Body of pancreas (tissue), 4 donors: ENCODE data around the gene LRCH1. TPM values are rescaled to one million over a fixed set of nuclear protein-coding genes. Genes with fewer than 3 reads are reported as not detected.

Source experiments
- ATAC-seq: fragments of 150-250 bp; one replicate; pipeline ENCODE4 v1.9.1; 2016
- DNase-seq, 4 donors: peaks; one replicate each; pipeline ENCODE4 v3.0.0-alpha.2; 2019
- H3K27ac ChIP-seq, 4 donors: fragments of 200-600 bp; sonication (generic); 1 replicate in 3 of 4; 2 replicates in 1 of 4; pipeline versions ENCODE4 v1.5.1 to v1.6.1; 2016 to 2019; ENCODE audit warnings: mild to moderate bottlenecking in 1 of 4, mixed read lengths in 1 of 4, moderate library complexity in 1 of 4
- H3K27me3 ChIP-seq, 2 donors: fragments of 200-600 bp; sonication (generic); one replicate each; pipeline ENCODE4 v1.6.0; 2016; ENCODE audit warnings: mild to moderate bottlenecking in 1 of 2
- H3K36me3 ChIP-seq, 2 donors: fragments of 200-600 bp; sonication (generic); replicated peaks in 1 of 2; 2 replicates each; pipeline ENCODE4 v1.5.1; 2016; ENCODE audit warnings: low read depth in 2 of 2; ENCODE audit not compliant: insufficient read depth in 1 of 2
- H3K4me1 ChIP-seq: fragments of 200-600 bp; sonication (generic); one replicate; pipeline ENCODE4 v1.6.0; 2016
- H3K4me3 ChIP-seq, 2 donors: fragments of 200-600 bp; sonication (generic); 1 replicate in 1 of 2; 2 replicates in 1 of 2; pipeline ENCODE4 v1.5.1; 2016 to 2019
- H3K9me3 ChIP-seq, 3 donors: fragments of 200-600 bp; sonication (generic); 1 replicate in 2 of 3; 2 replicates in 1 of 3; pipeline ENCODE4 v1.5.1; 2016
- CTCF ChIP-seq, 7 experiments: fragments of 450-650 bp in 4 of 7; fragments of 200-600 bp in 3 of 7; sonication (generic) in 3 of 7; IDR thresholded peaks; one replicate each; pipeline ENCODE4 v1.5.1; 2016 to 2019; ENCODE audit warnings: antibody characterized with exemption in 7 of 7
- POLR2A ChIP-seq, 3 donors: fragments of 450-650 bp; IDR thresholded peaks; one replicate each; pipeline ENCODE4 v1.6.1; 2016; ENCODE audit warnings: antibody characterized with exemption in 3 of 3, mild to moderate bottlenecking in 2 of 3
- WGBS, 2 donors: methylation state at CpG; one replicate each; pipeline ENCODE4 v1.1.5; 2017; 5-methylcytosine and 5-hydroxymethylcytosine counted together
- intact Hi-C: fragments of 100-400 bp; cut with DNase I; formaldehyde crosslinking; loops from one replicate; pipeline ENCODE4 v1.15.1; 2023
- total RNA-seq, 2 donors: library from RNA; depleted of rRNA; stranded (reverse); fragments of >200 nt; gene quantifications; one replicate each; pipeline ENCODE4 v1.1.0, GENCODE V29; 2016

LRCH1 gene
- total RNA-seq, 2 donors from 2014 or later: 7.3 to 8.6 TPM

- Histone ChIP-seq H3K27me3 (no peaks in the 10 kb centered on the region), H3K4me1 (peaks cover 46% of the 10 kb centered on the region), H3K36me3 (no peaks in the 10 kb centered on the region), H3K27ac (no peak overlapping the region), H3K4me3 (no peak overlapping the region), H3K9me3 (no peaks in the 10 kb centered on the region)
- no peak for TF ChIP-seq POLR2A (IDR thresholded peaks at IDR 0.05)
- TF ChIP-seq CTCF (IDR thresholded peaks at IDR 0.05): no peak
- ATAC-seq: no peak
- DNase-seq: no peak
- 99% methylated on average over 5 of the region's 5 CpGs for WGBS, 2 donors
- intact Hi-C loops: no loop called here
Measured at GRCh38 chr13:46617885-46618284, 64.9 kb downstream of the LRCH1 start.

GRCh38 chr13:46618694-46619254 lies 65.8 kb downstream of the LRCH1 start:
- Histone ChIP-seq H3K4me3 (no peak overlapping the region), H3K4me1 (peaks cover 51% of the 10 kb centered on the region), H3K27ac (no peak overlapping the region), H3K9me3 (no peaks in the 10 kb centered on the region), H3K27me3 (no peaks in the 10 kb centered on the region), H3K36me3 (no peaks in the 10 kb centered on the region)
- WGBS, 2 donors: 91 to 97% methylated on average over 3 of the region's 3 CpGs
- DNase-seq (no peak), ATAC-seq (no peak)
- intact Hi-C loops: no loop called here
- TF ChIP-seq POLR2A (IDR thresholded peaks at IDR 0.05) (no peak), CTCF (IDR thresholded peaks at IDR 0.05) (no peak)

GRCh38 chr13:46620029-46620428 lies 67.1 kb downstream of the LRCH1 start:
- Histone ChIP-seq H3K9me3 (no peaks in the 10 kb centered on the region), H3K27me3 (no peaks in the 10 kb centered on the region), H3K36me3 (no peaks in the 10 kb centered on the region), H3K4me3 (no peak overlapping the region), H3K4me1 (peaks cover 51% of the 10 kb centered on the region), H3K27ac (no peak overlapping the region)
- 78 to 82% methylated on average over 5 of the region's 5 CpGs for WGBS, 2 donors
- no peak for ATAC-seq
- no peak for DNase-seq
- intact Hi-C loops: no loop called here
- TF ChIP-seq POLR2A (IDR thresholded peaks at IDR 0.05) (no peak), CTCF (IDR thresholded peaks at IDR 0.05) (no peak)

- DNase-seq: no peak
- Histone ChIP-seq H3K4me3 (no peak overlapping the region), H3K27me3 (no peaks in the 10 kb centered on the region), H3K27ac (peak overlapping the region in 1 of 4 donors; percentile 15), H3K36me3 (no peaks in the 10 kb centered on the region), H3K9me3 (no peaks in the 10 kb centered on the region), H3K4me1 (peaks cover 47% of the 10 kb centered on the region)
- no peak for TF ChIP-seq POLR2A (IDR thresholded peaks at IDR 0.05)
- no peak for TF ChIP-seq CTCF (IDR thresholded peaks at IDR 0.05)
- intact Hi-C loops: no loop called here
- 19 to 38% methylated on average over 2 of the region's 2 CpGs for WGBS, 2 donors
- no peak for ATAC-seq
Measured at GRCh38 chr13:46620471-46620870, 67.5 kb downstream of the LRCH1 start.

- H3K27me3 ChIP-seq: no peaks in the 10 kb centered on the region
- DNase-seq (no peak), ATAC-seq (no peak)
- intact Hi-C loops: no loop called here
- no peak overlapping the region for H3K27ac ChIP-seq
- H3K9me3 ChIP-seq: no peaks in the 10 kb centered on the region
- H3K36me3 ChIP-seq: no peaks in the 10 kb centered on the region
- 92 to 98% methylated on average over 2 of the region's 2 CpGs for WGBS, 2 donors
- peaks cover 40% of the 10 kb centered on the region for H3K4me1 ChIP-seq
- H3K4me3 ChIP-seq: no peak overlapping the region
- TF ChIP-seq POLR2A (IDR thresholded peaks at IDR 0.05) (no peak), CTCF (IDR thresholded peaks at IDR 0.05) (no peak)
Measured at GRCh38 chr13:46621133-46621532, 68.2 kb downstream of the LRCH1 start.
